Measurements from ENCODE around the gene NEMP1. TPM values are rescaled to one million over a fixed set of nuclear protein-coding genes. Genes with fewer than 3 reads are reported as not detected.

The NEMP1 gene
- total and polyA plus RNA-seq, 3 experiments from 2014 or later, result 3.8 to 50.9 (median 50.5) TPM

DNA sequence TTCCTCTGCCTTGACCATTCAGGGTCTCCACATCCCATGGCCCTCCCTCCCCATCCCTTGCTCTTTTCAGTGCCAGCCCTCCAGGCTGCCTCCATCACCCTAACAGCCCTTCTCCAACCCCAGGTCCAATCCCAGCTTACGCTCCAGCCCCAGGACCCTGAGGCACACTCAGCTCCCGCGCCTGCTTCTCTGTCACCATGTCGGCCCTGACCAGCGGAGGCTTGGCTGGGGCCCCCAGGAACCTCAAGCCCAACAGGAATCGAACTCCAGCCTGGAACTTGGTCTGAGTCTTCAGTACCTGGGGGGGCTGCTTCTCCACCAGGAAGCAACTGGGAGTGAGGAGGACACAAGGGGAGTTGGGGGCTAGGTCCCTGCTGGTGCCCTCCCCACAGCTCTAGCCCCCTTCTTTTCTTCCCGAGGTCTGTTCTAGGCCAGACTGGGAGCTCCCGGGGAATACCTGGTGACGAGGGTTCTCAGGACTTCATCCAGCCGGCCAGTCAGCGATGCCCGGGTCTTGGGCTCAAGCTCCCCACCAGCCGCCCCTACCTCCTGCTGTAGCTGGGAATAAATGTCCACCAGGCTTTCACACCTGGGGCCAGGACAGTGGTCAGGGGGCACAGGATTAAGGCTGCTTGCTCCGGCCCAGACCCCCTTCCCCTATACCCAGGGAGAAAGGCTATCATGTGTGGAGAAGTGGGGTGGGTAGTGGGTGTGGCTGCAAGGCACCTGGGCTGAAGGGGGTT lies 26.6 kb upstream of the NEMP1 start:
- Histone ChIP-seq H3K4me1 (ENCODE audit: insufficient read depth, low read length) (peaks cover 38% of the 10 kb centered on the region), H3K9me3 (ENCODE audit: low read length) (no peaks in the 10 kb centered on the region), H3K36me3 (ENCODE audit: insufficient read depth, low read length) (peaks cover 44% of the 10 kb centered on the region), H3K27ac (ENCODE audit: low read depth, low read length) (no peak overlapping the region), H3K27me3 (ENCODE audit: insufficient read depth, low read length, poor library complexity, severe bottlenecking) (no peaks in the 10 kb centered on the region), H3K4me3 (ENCODE audit: low read length) (no peak overlapping the region)
- H3K36me3 Mint-ChIP-seq, result peaks cover 6 to 70% (median 7%) of the 10 kb centered on the region in 3 donors
- ChIA-PET CTCF (interaction anchor here (1.0 to 10.8 kb wide), 4 partner anchors 12 to 108 kb away, joined by 3 to 195 read pairs (median 4); partner anchors contain the start of gene NAB2), POLR2A (interaction anchor here (1.0 kb wide), 1 partner anchor 11 kb away, joined by 5 read pairs; no protein-coding TSS in a partner anchor)
- no peaks in the 10 kb centered on the region for H3K9me3 Mint-ChIP-seq
- peaks cover 35 to 58% (median 52%) of the 10 kb centered on the region in 3 donors for H3K4me1 Mint-ChIP-seq
- H3K27me3 Mint-ChIP-seq, result no peaks in the 10 kb centered on the region
- peak overlapping the region in 4 of 8 donors; percentile 26 to 66 (median 57) for H3K27ac Mint-ChIP-seq
- H3K4me3 Mint-ChIP-seq, result no peak overlapping the region
- no peak for DNase-seq

DNA sequence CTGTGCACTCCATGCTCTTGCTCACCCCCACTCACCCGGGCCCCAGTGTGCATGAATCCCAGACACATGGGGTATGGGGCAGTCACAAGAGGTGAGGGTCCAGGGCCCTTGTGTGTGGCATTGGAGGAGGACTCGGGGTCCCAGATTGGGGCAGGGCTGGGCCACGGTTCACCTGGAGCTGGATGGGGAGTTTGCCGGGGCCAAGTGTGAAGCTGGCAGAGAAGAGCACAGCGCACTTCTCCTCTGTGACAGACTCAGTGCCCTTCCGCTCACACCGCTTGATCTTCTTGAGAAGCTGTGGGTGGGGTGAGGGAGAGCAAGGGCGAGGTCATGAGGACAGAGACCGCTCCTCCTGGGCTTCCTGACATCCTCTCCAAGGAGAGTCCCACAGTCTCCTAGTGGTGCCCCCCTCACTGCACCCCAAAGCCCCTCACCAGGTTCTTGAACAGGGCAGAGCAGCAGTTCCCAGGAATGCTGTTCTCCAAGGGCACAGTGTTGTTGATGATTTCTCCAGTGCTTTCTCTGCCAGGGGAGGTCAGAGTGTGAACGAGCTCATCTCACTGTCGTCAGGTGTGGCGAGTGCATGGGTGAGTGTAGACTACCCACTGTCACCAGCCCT lies 25.8 kb upstream of the NEMP1 start:
- H3K4me3 ChIP-seq (ENCODE audit: low read length), result no peak overlapping the region
- Mint-ChIP-seq H3K27ac (peak overlapping the region in 5 of 8 donors; percentile 35 to 82 (median 63)), H3K4me1 (peaks cover 27 to 58% (median 44%) of the 10 kb centered on the region in 3 donors), H3K27me3 (no peaks in the 10 kb centered on the region), H3K9me3 (no peaks in the 10 kb centered on the region), H3K36me3 (peaks cover 6 to 77% (median 7%) of the 10 kb centered on the region in 3 donors), H3K4me3 (no peak overlapping the region)
- DNase-seq, result no peak
- H3K27ac ChIP-seq (ENCODE audit: low read depth, low read length), result no peak overlapping the region
- CTCF ChIA-PET, result interaction anchor here (1.0 to 10.8 kb wide), 6 partner anchors 8 to 109 kb away, joined by 3 to 195 read pairs (median 5); partner anchors contain the start of gene NAB2
- POLR2A ChIA-PET, result no interaction called here
- H3K4me1 ChIP-seq (ENCODE audit: insufficient read depth, low read length), result peaks cover 30% of the 10 kb centered on the region
- peaks cover 52% of the 10 kb centered on the region for H3K36me3 ChIP-seq (ENCODE audit: insufficient read depth, low read length)
- no peaks in the 10 kb centered on the region for H3K27me3 ChIP-seq (ENCODE audit: insufficient read depth, low read length, poor library complexity, severe bottlenecking)
- H3K9me3 ChIP-seq (ENCODE audit: low read length), result no peaks in the 10 kb centered on the region

DNA sequence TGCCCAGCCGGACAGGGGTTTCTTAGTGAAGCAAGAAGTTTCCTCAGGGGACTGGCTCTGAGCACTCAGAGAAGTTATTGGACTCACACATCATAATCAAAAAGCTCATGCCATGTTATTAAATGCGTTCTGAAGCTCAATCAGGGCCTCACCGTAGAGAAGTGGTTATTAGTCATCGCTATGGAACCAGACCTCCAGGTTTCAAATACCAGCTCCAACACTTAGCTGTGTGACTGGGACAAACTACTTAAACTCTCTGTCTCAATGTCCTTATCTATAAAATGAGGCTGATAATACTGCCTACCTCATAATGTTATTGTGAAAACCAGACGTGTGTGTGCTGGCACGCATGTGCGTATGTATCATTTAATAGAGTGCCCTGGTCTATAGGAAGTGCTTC lies 25.3 kb upstream of the NEMP1 start:
- DNase-seq, result no peak
- Histone ChIP-seq H3K36me3 (ENCODE audit: insufficient read depth, low read length) (peaks cover 56% of the 10 kb centered on the region), H3K4me3 (ENCODE audit: low read length) (no peak overlapping the region), H3K4me1 (ENCODE audit: insufficient read depth, low read length) (peaks cover 27% of the 10 kb centered on the region), H3K27ac (ENCODE audit: low read depth, low read length) (no peak overlapping the region), H3K27me3 (ENCODE audit: insufficient read depth, low read length, poor library complexity, severe bottlenecking) (no peaks in the 10 kb centered on the region), H3K9me3 (ENCODE audit: low read length) (no peaks in the 10 kb centered on the region)
- Mint-ChIP-seq H3K4me1 (peaks cover 25 to 56% (median 40%) of the 10 kb centered on the region in 3 donors), H3K4me3 (no peak overlapping the region), H3K27me3 (no peaks in the 10 kb centered on the region), H3K9me3 (no peaks in the 10 kb centered on the region), H3K27ac (peak overlapping the region in 4 of 8 donors; percentile 61 to 82 (median 62)), H3K36me3 (peaks cover 6 to 82% (median 7%) of the 10 kb centered on the region in 3 donors)
- POLR2A ChIA-PET, result interaction anchor here (0.5 kb wide), 1 partner anchor 317 kb away, joined by 3 read pairs; no protein-coding TSS in a partner anchor
- CTCF ChIA-PET, result interaction anchor here (1.4 to 10.8 kb wide), 4 partner anchors 8 to 35 kb away, joined by 5 to 195 read pairs (median 6); partner anchors contain the start of gene NAB2

DNA sequence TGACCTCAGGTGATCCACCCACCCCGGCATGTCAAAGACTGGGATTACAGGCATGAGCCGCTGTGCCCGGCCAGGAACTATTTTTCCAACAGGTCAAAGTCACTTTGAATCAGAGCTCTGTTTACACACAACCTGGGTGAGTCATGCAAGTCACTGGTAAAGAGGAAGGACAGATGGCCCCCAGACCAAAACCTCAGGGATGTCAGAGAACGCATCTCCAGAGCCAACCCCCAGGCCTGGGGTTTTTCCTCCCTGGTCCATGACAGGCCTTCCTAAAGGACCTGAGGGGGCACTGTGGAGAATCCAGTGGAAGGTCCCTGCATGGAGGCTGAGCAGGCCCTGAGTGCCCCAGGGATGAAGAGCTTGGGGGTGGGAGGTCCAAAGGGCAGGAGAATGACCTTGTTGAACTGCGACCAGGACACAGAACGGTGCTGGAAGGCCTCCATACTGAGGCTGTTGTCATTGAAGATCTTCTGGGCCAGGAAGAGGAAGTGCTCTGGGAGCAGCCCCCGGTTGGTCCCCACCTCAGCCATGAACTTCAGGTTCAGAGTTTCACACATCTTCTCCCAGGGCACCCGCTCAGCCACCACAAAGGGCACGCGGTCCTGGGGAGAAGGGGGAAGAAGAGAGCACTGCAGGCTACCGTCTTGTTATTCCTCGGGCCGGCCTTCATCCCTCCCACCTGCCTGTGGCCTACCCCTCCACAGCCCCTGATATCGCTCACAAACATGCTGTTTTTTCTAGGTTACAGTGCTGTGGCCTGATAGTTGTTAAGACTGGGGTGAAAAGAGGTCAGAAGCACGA lies 23.5 kb upstream of the NEMP1 start:
- POLR2A ChIA-PET, result interaction anchor here (0.8 kb wide), 2 partner anchors 10 to 414 kb away, joined by 3 to 5 read pairs; partner anchors contain the start of gene PTGES3
- H3K4me1 ChIP-seq (ENCODE audit: insufficient read depth, low read length), result peaks cover 11% of the 10 kb centered on the region

DNA sequence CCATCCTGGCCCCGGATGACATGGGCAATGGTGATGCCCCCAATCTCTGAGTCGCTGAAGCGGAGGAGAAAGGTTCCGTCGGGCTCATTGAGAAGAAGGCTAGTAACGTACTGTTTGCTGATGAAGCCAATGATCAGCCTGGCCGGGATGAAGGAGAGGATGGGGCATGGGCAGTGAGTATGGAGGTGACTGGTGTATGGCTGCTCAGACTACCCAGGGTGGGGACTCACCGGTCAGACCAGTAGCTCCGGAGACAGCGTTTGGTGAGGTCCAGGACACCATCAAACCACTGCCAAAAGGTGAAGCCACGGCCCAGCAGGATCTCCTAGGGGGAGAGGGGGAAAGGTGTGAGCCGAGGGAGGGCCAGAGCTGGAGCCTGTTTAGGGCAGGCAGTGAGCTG lies 21.2 kb upstream of the NEMP1 start:
- no peak overlapping the region for H3K4me3 ChIP-seq (ENCODE audit: low read length)
- Mint-ChIP-seq H3K27ac (peak overlapping the region in 5 of 8 donors; percentile 39 to 93 (median 63)), H3K9me3 (no peaks in the 10 kb centered on the region), H3K27me3 (no peaks in the 10 kb centered on the region), H3K36me3 (peaks cover 0 to 82% (median 3%) of the 10 kb centered on the region in 3 donors), H3K4me1 (peaks cover 13 to 32% (median 13%) of the 10 kb centered on the region in 3 donors), H3K4me3 (no peak overlapping the region)
- CTCF ChIA-PET, result interaction anchor here (1.3 to 14.7 kb wide), 4 partner anchors 8 to 30 kb away, joined by 3 to 195 read pairs (median 4); partner anchors contain the start of genes NEMP1 and STAT6
- POLR2A ChIA-PET, result interaction anchor here (2.8 kb wide), 1 partner anchor 12 kb away, joined by 13 read pairs; the partner anchor contains the start of gene STAT6
- H3K36me3 ChIP-seq (ENCODE audit: insufficient read depth, low read length), result peaks cover 54% of the 10 kb centered on the region
- H3K27ac ChIP-seq (ENCODE audit: low read depth, low read length), result no peak overlapping the region
- H3K4me1 ChIP-seq (ENCODE audit: insufficient read depth, low read length), result peaks cover 11% of the 10 kb centered on the region
- DNase-seq, result no peak
- no peaks in the 10 kb centered on the region for H3K27me3 ChIP-seq (ENCODE audit: insufficient read depth, low read length, poor library complexity, severe bottlenecking)
- no peaks in the 10 kb centered on the region for H3K9me3 ChIP-seq (ENCODE audit: low read length)

More for the DNA sequence above, 23.5 kb upstream of the NEMP1 start:
- Histone ChIP-seq H3K36me3 (ENCODE audit: insufficient read depth, low read length) (peaks cover 64% of the 10 kb centered on the region), H3K9me3 (ENCODE audit: low read length) (no peaks in the 10 kb centered on the region), H3K27me3 (ENCODE audit: insufficient read depth, low read length, poor library complexity, severe bottlenecking) (no peaks in the 10 kb centered on the region), H3K27ac (ENCODE audit: low read depth, low read length) (peak overlapping the region; percentile 12), H3K4me3 (ENCODE audit: low read length) (no peak overlapping the region)
- DNase-seq, result no peak
- Mint-ChIP-seq H3K4me3 (peak overlapping the region in 3 of 7 donors; percentile 2 to 48 (median 35)), H3K27ac (peak overlapping the region; percentile 43 to 94 (median 86)), H3K36me3 (peaks cover 4 to 83% (median 8%) of the 10 kb centered on the region in 3 donors), H3K9me3 (no peaks in the 10 kb centered on the region), H3K27me3 (no peaks in the 10 kb centered on the region), H3K4me1 (peaks cover 14 to 39% (median 23%) of the 10 kb centered on the region in 3 donors)
- CTCF ChIA-PET, result interaction anchor here (1.5 to 10.8 kb wide), 3 partner anchors 9 to 10 kb away, joined by 3 to 195 read pairs (median 8); partner anchors contain the start of genes NAB2 and STAT6

DNA sequence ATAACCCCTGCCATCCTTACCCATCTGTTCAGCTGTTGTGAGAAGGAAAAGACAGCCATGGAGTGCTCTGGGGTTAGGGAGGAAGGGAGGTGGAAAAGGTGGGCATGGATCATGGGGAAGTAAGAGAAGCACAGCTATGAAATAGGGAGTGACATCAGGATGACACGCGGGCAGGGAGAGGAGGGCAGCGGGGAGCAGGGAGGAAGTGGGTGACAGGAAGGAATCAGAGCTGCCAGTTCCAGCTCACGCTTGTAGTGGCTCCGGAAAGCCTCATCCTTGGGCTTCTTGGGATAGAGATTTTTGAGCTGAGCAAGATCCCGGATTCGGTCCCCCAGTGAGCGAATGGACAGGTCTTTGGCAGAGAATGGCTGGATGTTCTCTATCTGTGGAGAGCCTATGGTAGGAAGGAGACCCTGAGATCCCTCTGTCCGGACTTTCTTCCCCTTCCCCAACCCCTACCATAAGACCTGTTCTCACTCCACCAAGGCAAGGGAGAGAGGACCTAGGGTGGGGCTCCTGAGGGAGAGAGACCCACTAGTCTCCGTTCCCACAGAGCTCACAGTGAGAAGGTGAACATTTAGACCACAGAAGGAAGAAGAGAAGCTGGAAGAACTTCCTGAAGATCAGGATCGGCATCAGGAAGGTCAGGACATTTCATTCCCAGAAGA lies 20.6 kb upstream of the NEMP1 start:
- Histone ChIP-seq H3K9me3 (ENCODE audit: low read length) (no peaks in the 10 kb centered on the region), H3K27ac (ENCODE audit: low read depth, low read length) (no peak overlapping the region), H3K4me1 (ENCODE audit: insufficient read depth, low read length) (peaks cover 14% of the 10 kb centered on the region), H3K4me3 (ENCODE audit: low read length) (no peak overlapping the region), H3K36me3 (ENCODE audit: insufficient read depth, low read length) (peaks cover 48% of the 10 kb centered on the region), H3K27me3 (ENCODE audit: insufficient read depth, low read length, poor library complexity, severe bottlenecking) (no peaks in the 10 kb centered on the region)
- peaks cover 13 to 36% (median 15%) of the 10 kb centered on the region in 3 donors for H3K4me1 Mint-ChIP-seq
- H3K4me3 Mint-ChIP-seq, result no peak overlapping the region
- ChIA-PET CTCF (interaction anchor here (1.3 to 14.7 kb wide), 5 partner anchors 8 to 30 kb away, joined by 3 to 195 read pairs (median 4); partner anchors contain the start of genes NEMP1 and STAT6), POLR2A (interaction anchor here (0.9 to 2.8 kb wide), 2 partner anchors 12 to 25 kb away, joined by 3 to 13 read pairs; partner anchors contain the start of gene STAT6)
- H3K36me3 Mint-ChIP-seq, result peaks cover 0 to 81% (median 2%) of the 10 kb centered on the region in 3 donors
- no peaks in the 10 kb centered on the region for H3K9me3 Mint-ChIP-seq
- DNase-seq, result no peak
- peak overlapping the region; percentile 35 to 93 (median 74) for H3K27ac Mint-ChIP-seq
- H3K27me3 Mint-ChIP-seq, result no peaks in the 10 kb centered on the region
